Mucosa of descending colon (tissue), 3 donors: ENCODE results near the gene SPDYE4. TPM values are rescaled to one million over a fixed set of nuclear protein-coding genes. Genes with fewer than 3 reads are reported as not detected.

Experiments
- ATAC-seq: fragments of 200-7000 bp; cut with Tn5 transposase; one replicate; pipeline ENCODE4 v1.9.1; 2020; ENCODE audit warnings: mild to moderate bottlenecking, moderate library complexity
- DNase-seq, 3 donors: peaks; one replicate each; pipeline ENCODE4 v3.0.0-alpha.2; 2020
- H3K36me3 ChIP-seq: fragments of 200-600 bp; one replicate; pipeline ENCODE4 v1.8.0; 2021; ENCODE audit warnings: low read depth, mild to moderate bottlenecking
- H3K4me1 ChIP-seq: fragments of 200-600 bp; one replicate; pipeline ENCODE4 v1.8.0; 2021; ENCODE audit warnings: low read depth, mild to moderate bottlenecking
- H3K4me3 ChIP-seq: fragments of 200-600 bp; one replicate; pipeline ENCODE4 v1.8.0; 2021; ENCODE audit warnings: mild to moderate bottlenecking
- H3K9me3 ChIP-seq: fragments of 200-600 bp; one replicate; pipeline ENCODE4 v1.8.0; 2021; ENCODE audit warnings: mild to moderate bottlenecking
- intact Hi-C, 2 donors: fragments of 100-400 bp; cut with DNase I in 1 of 2; cut with micrococcal nuclease in 1 of 2; formaldehyde crosslinking; loops; one replicate each; pipeline versions ENCODE4 v1.11.0 to v1.11.1; 2022; cut with DNase I, micrococcal nuclease
- total RNA-seq, 3 donors: library from RNA; stranded (reverse); fragmentation: NEBNext Ultra II Directional in 2 of 3; extraction: Animal tissue kit (Norgen Biotek cat#: 25700) in 2 of 3; gene quantifications; one replicate each; pipeline versions ENCODE4 v1.2.1 to v1.2.4, GENCODE V29; 2021 to 2023
- TF ChIP-seq, protein P1 (sequence below): fragments of 200-600 bp; IDR thresholded peaks from one replicate; pipeline ENCODE4 v1.8.0; 2022; ENCODE audit warnings: antibody characterized with exemption, mild to moderate bottlenecking
- donor health status: DM: no; HTN: no; CAD: no; lungs with moderate emphysema.
- donor health status: DM: no; HTN: no; CAD: no.
- donor health status: DM: no; HTN: yes; CAD: no.

Gene SPDYE4
- total RNA-seq, 3 donors from 2014 or later: not detected

GRCh38 chr17:8776881-8777280 lies 18.5 kb upstream of the SPDYE4 start:
- Histone ChIP-seq H3K9me3 (no peaks in the 10 kb centered on the region), H3K4me3 (no peak overlapping the region), H3K4me1 (no peaks in the 10 kb centered on the region), H3K36me3 (no peaks in the 10 kb centered on the region)
- DNase-seq (no peak), ATAC-seq (no peak)
- TF ChIP-seq, protein P1, sequence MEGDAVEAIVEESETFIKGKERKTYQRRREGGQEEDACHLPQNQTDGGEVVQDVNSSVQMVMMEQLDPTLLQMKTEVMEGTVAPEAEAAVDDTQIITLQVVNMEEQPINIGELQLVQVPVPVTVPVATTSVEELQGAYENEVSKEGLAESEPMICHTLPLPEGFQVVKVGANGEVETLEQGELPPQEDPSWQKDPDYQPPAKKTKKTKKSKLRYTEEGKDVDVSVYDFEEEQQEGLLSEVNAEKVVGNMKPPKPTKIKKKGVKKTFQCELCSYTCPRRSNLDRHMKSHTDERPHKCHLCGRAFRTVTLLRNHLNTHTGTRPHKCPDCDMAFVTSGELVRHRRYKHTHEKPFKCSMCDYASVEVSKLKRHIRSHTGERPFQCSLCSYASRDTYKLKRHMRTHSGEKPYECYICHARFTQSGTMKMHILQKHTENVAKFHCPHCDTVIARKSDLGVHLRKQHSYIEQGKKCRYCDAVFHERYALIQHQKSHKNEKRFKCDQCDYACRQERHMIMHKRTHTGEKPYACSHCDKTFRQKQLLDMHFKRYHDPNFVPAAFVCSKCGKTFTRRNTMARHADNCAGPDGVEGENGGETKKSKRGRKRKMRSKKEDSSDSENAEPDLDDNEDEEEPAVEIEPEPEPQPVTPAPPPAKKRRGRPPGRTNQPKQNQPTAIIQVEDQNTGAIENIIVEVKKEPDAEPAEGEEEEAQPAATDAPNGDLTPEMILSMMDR: no peak
- intact Hi-C loops: no loop called here

DNA sequence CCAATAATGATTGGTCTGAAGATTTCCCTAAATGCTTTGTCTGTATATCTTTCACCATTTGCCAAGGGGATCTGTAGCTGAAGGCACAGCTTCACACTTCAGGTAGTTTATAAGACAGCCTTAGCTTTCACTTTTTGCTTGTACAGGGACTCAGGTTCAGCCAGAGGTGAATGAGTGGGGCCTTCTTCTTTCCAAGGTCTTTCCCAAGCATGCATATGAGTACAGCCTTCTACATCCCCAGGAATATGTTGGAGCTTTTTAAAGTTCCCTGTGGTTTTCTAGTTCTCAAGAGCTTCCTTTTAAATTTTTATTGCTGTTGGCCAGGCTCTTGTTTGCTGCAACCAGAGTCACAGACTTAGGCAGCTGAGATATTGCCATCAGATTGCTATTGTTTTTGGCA lies 17.9 kb upstream of the SPDYE4 start:
- H3K4me3 ChIP-seq: no peak overlapping the region
- no peaks in the 10 kb centered on the region for H3K9me3 ChIP-seq
- ATAC-seq (no peak), DNase-seq (no peak)
- H3K36me3 ChIP-seq: no peaks in the 10 kb centered on the region
- TF ChIP-seq, protein P1: no peak
- intact Hi-C loops: no loop called here
- no peaks in the 10 kb centered on the region for H3K4me1 ChIP-seq

DNA sequence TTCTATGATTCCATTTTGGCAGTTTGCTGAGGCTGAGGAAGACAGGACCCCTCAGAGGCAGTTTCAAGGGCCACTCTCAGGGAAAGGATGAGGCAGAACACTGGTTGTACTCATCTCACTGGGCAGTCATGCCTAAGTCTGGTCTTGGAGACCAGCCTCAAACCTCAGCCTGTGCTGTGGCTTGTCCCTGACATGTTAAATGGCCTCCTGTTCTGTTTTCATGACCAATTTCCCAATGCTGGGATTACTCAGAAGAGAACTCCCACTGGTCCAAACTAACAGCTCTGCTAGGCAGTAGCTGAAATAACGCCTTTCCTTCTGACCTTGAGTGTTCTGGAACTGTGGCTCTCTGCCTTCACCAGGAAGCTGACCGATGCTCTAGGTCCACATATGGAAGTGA lies 8.4 kb upstream of the SPDYE4 start:
- H3K4me3 ChIP-seq: no peak overlapping the region
- intact Hi-C loops: no loop called here
- H3K9me3 ChIP-seq: no peaks in the 10 kb centered on the region
- DNase-seq: no peak
- no peaks in the 10 kb centered on the region for H3K4me1 ChIP-seq
- no peaks in the 10 kb centered on the region for H3K36me3 ChIP-seq
- TF ChIP-seq, protein P1: no peak
- ATAC-seq: no peak

DNA sequence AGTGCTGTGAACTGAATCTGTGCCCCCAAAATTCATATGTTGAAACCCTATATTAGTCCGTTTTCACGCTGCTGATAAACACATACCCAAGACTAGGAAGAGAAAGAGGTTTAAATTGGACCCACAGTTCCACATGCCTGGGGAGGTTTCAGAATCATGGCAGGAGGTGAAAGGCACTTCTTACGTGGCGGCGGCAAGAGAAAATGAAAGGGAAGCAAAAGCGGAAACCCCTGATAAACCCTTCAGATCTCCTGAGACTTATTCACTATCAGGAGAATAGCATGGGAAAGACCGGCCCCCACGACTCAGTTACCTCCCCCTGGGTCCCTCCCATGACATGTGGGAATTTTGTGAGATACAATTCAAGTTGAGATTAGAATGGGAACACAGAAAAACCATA lies 3.7 kb upstream of the SPDYE4 start:
- intact Hi-C loops: no loop called here

DNA sequence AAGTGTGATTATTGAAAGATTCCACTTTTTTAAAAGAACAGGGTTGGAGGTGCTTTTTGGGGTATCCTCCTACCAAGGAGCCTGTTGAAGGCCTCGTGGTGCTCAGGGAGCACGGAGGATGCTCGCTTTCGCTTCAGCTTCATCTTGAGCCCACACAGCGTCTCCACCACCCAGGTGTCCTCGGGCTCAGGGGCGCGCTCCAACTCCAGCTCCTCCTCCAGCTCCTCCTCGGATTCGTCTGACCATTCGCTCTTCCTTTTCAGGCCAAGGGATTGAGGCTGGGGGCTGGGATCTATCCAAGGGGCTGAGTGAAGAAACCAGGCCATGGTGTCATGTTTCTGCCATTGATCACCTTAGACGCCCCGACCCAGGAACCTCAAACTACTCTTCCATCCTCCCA lies 1.2 kb downstream of the SPDYE4 start:
- intact Hi-C loops: no loop called here
- no peak overlapping the region for H3K4me3 ChIP-seq
- H3K4me1 ChIP-seq: no peaks in the 10 kb centered on the region
- TF ChIP-seq, protein P1: no peak
- DNase-seq (no peak), ATAC-seq (no peak)
- no peaks in the 10 kb centered on the region for H3K36me3 ChIP-seq
- H3K9me3 ChIP-seq: no peaks in the 10 kb centered on the region

More for the DNA sequence above, 3.7 kb upstream of the SPDYE4 start:
- Histone ChIP-seq H3K36me3 (no peaks in the 10 kb centered on the region), H3K4me3 (no peak overlapping the region), H3K9me3 (no peaks in the 10 kb centered on the region), H3K4me1 (no peaks in the 10 kb centered on the region)
- DNase-seq (no peak), ATAC-seq (no peak)
- TF ChIP-seq, protein P1: no peak

GRCh38 chr17:8755590-8756255 lies 2.6 kb downstream of the SPDYE4 start:
- Histone ChIP-seq H3K4me3 (no peak overlapping the region), H3K36me3 (no peaks in the 10 kb centered on the region), H3K9me3 (no peaks in the 10 kb centered on the region), H3K4me1 (no peaks in the 10 kb centered on the region)
- TF ChIP-seq, protein P1: no peak
- ATAC-seq (no peak), DNase-seq (no peak)
- intact Hi-C loops: no loop called here
